KOPT-K1 (cell line): ENCODE data around the gene ZDBF2.
"Not testable (repeated sequence)": the region's sequence is repeated elsewhere in the genome, so short reads cannot be mapped to it uniquely, and the experiment has no call there.

ENCODE experiments used
- H3K27ac ChIP-seq: fragments of 200-600 bp; sonication (generic); 2 replicates; pipeline ENCODE4 v1.5.1; 2016; ENCODE audit warnings: antibody characterized with exemption, mild to moderate bottlenecking, low read depth, low read length; ENCODE audit not compliant: poor library complexity, severe bottlenecking
- H3K36me3 ChIP-seq: fragments of 200-600 bp; sonication (generic); 2 replicates; pipeline ENCODE4 v1.5.1; 2017; ENCODE audit warnings: antibody characterized with exemption, mild to moderate bottlenecking, low read length, moderate library complexity; ENCODE audit not compliant: insufficient read depth
- H3K9me3 ChIP-seq: fragments of 200-600 bp; sonication (generic); 2 replicates; pipeline ENCODE4 v1.5.1; 2017; ENCODE audit warnings: antibody characterized with exemption, low read length, mild to moderate bottlenecking; ENCODE audit not compliant: insufficient read depth, poor library complexity, severe bottlenecking

Gene ZDBF2

DNA sequence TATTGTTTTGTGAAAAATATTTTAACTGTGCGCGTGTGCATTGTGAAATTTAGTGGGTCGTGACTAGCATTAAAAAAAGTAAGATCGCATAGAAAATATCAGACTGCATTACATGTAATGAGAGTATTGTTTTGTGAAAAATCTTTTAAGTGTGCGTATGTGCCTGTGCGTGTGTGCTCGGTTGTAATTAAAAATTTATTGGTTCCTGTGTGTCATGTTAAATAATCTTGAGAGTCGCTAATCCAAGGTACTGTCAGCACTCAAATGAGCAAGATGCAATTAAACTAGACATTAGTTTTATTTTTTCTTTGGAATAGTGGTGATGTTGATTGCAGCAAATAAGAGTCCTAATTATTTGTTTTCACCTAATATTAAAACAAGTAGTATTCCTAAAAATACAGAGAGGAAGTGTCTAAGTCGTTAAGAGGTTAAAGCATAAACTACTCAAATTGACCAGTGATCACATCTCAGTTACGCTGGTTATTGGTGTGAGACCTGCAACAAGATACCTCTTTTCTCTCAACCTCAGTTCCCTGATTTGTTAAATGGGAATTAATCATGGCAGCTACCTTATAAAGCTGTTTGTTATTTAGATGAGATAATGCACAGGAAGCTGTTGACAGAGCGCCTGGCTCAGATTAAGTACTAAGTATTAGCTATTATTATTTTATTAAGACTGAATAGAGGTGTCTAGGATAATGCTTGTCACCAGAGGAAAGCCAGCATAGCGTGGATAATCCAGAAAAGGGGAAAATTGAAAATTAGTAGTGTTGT is 1.9 kb downstream of the ZDBF2 start:
- Histone ChIP-seq H3K27ac (no peak overlapping the region), H3K36me3 (no peaks in the 10 kb centered on the region), H3K9me3 (no peaks in the 10 kb centered on the region)

DNA sequence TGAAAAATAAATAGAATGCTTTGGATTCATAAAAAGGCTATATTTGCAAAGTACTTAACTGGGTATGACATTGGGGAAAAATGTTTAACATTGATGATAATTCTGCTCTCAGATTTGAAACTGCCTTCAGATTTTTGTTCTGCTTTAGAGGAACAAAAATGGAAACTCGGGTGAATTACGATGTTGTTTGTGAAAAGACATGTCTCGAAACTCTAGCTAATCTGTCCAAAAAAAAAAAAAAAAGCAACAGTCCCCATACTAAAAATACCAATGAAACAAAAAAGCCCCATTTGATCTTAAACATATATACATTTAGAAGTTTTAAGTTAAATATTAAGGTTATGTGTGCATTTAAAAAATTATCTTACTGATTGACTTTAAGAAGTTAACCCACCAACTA is 3.0 kb downstream of the ZDBF2 start:
- no peaks in the 10 kb centered on the region for H3K9me3 ChIP-seq
- no peaks in the 10 kb centered on the region for H3K36me3 ChIP-seq
- H3K27ac ChIP-seq, result no peak overlapping the region

DNA sequence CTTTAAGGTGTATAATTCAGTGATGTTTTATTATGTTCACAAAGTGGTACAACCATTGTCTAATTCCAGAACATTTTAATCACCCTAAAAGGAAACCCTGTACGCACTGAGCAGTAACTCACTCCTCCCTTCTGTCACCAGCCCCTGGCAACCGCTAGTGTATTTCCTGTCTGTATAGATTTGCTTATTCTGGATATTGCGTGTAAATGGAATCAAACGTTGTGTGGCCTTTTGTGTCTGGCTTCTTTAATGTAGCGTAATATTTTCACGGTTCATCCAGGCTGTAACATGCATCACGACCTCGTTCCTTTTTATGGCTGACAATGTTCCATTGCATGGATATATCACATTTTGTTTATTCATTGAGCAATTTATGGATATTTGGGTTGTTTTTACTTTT is 8.3 kb downstream of the ZDBF2 start:
- Histone ChIP-seq H3K9me3 (peaks cover 5% of the 10 kb centered on the region), H3K36me3 (no peaks in the 10 kb centered on the region), H3K27ac (no peak overlapping the region)

GRCh38 chr2:206287197-206287596 is 12.7 kb downstream of the ZDBF2 start:
- no peaks in the 10 kb centered on the region for H3K36me3 ChIP-seq
- no peak overlapping the region for H3K27ac ChIP-seq
- peaks cover 8% of the 10 kb centered on the region for H3K9me3 ChIP-seq

GRCh38 chr2:206289391-206289790 is 14.9 kb downstream of the ZDBF2 start:
- Histone ChIP-seq H3K9me3 (peaks cover 8% of the 10 kb centered on the region), H3K27ac (no peak overlapping the region), H3K36me3 (no peaks in the 10 kb centered on the region)

- H3K9me3 ChIP-seq, result no peaks in the 10 kb centered on the region
- H3K36me3 ChIP-seq, result no peaks in the 10 kb centered on the region
- no peak overlapping the region for H3K27ac ChIP-seq
These were observed 21.7 kb downstream of the ZDBF2 start for GRCh38 chr2:206296128-206296527.

DNA sequence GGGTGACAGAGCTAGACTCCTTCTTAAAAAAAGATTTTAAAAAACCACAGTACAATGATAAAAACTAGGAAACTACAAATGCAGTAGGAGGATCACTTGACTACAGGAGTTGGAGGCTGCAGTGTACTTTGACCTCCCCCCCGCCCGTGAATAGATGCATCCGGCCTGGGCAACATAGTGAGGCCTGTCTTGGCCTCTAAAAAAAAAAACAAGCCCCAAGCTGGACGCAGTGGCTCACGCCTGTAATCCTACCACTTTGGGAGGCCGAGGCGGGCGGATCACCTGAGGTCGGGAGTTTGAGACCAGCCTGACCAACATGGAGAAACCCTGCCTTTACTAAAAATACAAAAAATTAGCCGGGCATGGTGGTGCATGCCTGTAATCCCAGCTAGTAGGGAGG is 25.1 kb downstream of the ZDBF2 start:
- H3K36me3 ChIP-seq, H3K27ac ChIP-seq, H3K9me3 ChIP-seq: not testable (repeated sequence)

DNA sequence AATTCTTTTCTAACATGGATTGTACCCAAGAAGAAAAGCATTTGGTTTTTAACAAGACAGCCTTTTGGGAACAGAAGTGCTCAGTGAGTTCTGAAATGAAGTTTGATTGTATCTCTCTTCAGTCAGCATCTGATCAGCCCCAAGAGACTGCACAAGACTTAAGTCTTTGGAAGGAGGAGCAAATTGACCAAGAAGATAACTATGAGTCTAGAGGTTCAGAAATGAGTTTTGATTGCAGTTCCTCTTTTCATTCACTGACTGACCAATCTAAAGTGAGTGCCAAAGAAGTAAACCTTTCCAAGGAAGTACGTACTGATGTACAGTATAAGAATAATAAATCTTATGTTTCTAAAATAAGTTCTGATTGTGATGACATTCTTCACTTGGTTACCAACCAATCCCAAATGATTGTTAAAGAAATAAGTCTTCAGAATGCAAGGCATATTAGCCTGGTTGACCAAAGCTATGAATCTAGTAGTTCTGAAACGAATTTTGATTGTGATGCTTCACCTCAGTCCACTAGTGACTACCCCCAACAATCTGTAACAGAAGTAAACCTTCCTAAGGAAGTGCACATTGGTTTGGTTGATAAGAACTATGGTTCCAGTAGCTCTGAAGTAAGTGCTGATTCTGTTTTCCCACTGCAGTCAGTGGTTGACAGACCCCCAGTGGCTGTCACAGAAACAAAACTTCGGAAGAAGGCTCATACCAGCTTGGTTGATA is 31.2 kb downstream of the ZDBF2 start:
- Histone ChIP-seq H3K27ac (no peak overlapping the region), H3K9me3 (no peaks in the 10 kb centered on the region), H3K36me3 (no peaks in the 10 kb centered on the region)

- no peak overlapping the region for H3K27ac ChIP-seq
- no peaks in the 10 kb centered on the region for H3K9me3 ChIP-seq
- no peaks in the 10 kb centered on the region for H3K36me3 ChIP-seq
These were observed 36.6 kb downstream of the ZDBF2 start for GRCh38 chr2:206311026-206311425.

- Histone ChIP-seq H3K9me3 (peaks cover 7% of the 10 kb centered on the region), H3K27ac (no peak overlapping the region), H3K36me3 (no peaks in the 10 kb centered on the region)
These were observed 41.7 kb downstream of the ZDBF2 start for GRCh38 chr2:206316141-206316540.

DNA sequence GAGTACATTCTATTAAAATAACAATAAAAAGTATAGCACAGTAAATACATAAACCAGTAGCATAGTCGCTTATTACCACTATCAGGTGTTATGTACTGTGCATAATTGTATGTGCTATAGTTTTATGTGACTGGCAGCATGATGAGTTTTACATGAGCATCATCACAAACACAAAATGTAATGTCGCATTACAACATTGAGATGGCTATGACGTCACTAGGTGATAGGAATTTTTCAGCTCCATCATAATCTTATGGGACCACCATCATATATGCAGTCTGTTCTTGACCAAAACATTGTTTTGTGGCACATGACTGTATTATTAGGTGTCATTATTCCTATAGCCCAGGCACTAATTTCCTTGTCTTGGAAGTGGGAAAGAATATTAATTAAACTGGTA is 48.6 kb downstream of the ZDBF2 start:
- H3K36me3 ChIP-seq, result no peaks in the 10 kb centered on the region
- H3K27ac ChIP-seq, result no peak overlapping the region
- peaks cover 7% of the 10 kb centered on the region for H3K9me3 ChIP-seq

GRCh38 chr2:206323486-206323885 is 49.0 kb downstream of the ZDBF2 start:
- peaks cover 7% of the 10 kb centered on the region for H3K9me3 ChIP-seq
- no peak overlapping the region for H3K27ac ChIP-seq
- no peaks in the 10 kb centered on the region for H3K36me3 ChIP-seq

DNA sequence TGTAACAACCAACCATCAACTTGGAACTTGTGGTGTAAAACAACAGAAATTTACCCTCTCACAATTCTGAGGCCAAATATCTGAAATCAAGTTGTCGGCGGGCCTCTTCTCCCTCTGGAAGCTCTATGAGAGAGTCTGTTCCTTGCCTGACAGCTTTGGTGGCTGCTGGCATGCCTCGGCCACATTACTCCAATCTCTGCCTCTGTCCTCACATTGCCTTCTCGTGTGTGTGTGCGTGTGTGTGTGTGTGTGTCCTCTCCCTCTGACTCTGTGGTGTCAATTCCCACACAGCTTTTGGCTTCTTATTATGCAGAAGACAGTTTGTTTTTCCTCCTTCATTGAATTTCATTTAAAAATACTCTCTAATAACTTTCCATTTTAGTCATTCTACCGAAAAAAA is 50.4 kb downstream of the ZDBF2 start:
- no peaks in the 10 kb centered on the region for H3K36me3 ChIP-seq
- H3K9me3 ChIP-seq, result no peaks in the 10 kb centered on the region
- no peak overlapping the region for H3K27ac ChIP-seq

GRCh38 chr2:206328974-206329373 is 54.5 kb downstream of the ZDBF2 start:
- Histone ChIP-seq H3K27ac (no peak overlapping the region), H3K36me3 (no peaks in the 10 kb centered on the region), H3K9me3 (no peaks in the 10 kb centered on the region)

GRCh38 chr2:206336861-206337260 is 62.4 kb downstream of the ZDBF2 start:
- Histone ChIP-seq H3K9me3 (no peaks in the 10 kb centered on the region), H3K27ac (no peak overlapping the region), H3K36me3 (no peaks in the 10 kb centered on the region)

- Histone ChIP-seq H3K27ac (no peak overlapping the region), H3K36me3 (no peaks in the 10 kb centered on the region), H3K9me3 (no peaks in the 10 kb centered on the region)
These were observed 63.5 kb downstream of the ZDBF2 start for GRCh38 chr2:206337956-206338355.
